Transverse colon (tissue), 3 donors: ENCODE results near the gene BOC.

ENCODE experiments used
- EP300 ChIP-seq: sonication (generic); formaldehyde crosslinking; IDR thresholded peaks from one replicate; pipeline ENCODE4 v1.6.1; 2017; ENCODE audit warnings: antibody characterized with exemption, low read depth
- POLR2A ChIP-seq: fragments of 450-650 bp; IDR thresholded peaks from one replicate; pipeline ENCODE4 v1.6.1; 2016; ENCODE audit warnings: antibody characterized with exemption, mild to moderate bottlenecking, moderate library complexity
- TF ChIP-seq, protein P1 (sequence below), 5 experiments: fragments of 200-600 bp in 3 of 5; fragments of 450-650 bp in 2 of 5; sonication (generic) in 3 of 5; IDR thresholded peaks; 1 replicate in 2 of 5; 2 replicates in 3 of 5; pipeline ENCODE4 v1.5.1; 2016 to 2017; ENCODE audit warnings: antibody characterized with exemption in 5 of 5, inconsistent platforms in 3 of 5, mild to moderate bottlenecking in 2 of 5, moderate library complexity in 1 of 5

DNA sequence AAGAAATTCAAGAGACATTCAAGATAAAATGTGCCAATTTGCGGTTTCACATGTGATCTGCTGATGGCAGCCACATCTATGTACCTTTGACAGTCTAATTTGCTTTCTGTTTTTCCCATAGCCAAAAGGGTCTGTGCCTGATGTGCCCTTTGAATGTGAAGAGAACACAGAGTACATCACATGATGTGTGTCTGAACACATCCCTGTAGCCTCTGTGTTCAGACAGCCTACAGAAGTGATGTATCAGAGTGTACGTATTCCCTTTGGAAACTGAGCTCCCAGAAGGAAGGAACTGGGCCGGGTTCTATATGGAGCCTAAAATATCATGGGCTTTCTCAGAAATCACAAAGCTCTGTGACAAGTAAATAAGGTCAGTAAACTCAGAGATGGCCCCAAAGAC, 52.4 kb downstream of the BOC start:
- TF ChIP-seq, protein P1, sequence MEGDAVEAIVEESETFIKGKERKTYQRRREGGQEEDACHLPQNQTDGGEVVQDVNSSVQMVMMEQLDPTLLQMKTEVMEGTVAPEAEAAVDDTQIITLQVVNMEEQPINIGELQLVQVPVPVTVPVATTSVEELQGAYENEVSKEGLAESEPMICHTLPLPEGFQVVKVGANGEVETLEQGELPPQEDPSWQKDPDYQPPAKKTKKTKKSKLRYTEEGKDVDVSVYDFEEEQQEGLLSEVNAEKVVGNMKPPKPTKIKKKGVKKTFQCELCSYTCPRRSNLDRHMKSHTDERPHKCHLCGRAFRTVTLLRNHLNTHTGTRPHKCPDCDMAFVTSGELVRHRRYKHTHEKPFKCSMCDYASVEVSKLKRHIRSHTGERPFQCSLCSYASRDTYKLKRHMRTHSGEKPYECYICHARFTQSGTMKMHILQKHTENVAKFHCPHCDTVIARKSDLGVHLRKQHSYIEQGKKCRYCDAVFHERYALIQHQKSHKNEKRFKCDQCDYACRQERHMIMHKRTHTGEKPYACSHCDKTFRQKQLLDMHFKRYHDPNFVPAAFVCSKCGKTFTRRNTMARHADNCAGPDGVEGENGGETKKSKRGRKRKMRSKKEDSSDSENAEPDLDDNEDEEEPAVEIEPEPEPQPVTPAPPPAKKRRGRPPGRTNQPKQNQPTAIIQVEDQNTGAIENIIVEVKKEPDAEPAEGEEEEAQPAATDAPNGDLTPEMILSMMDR (IDR thresholded peaks at IDR 0.05), result no peak
- TF ChIP-seq POLR2A (no peak), EP300 (no peak)
